ENCODE measurements around the gene SMIM27.
"Not testable (repeated sequence)": the region's sequence is repeated elsewhere in the genome, so short reads cannot be mapped to it uniquely, and the experiment has no call there.

Gene SMIM27

DNA sequence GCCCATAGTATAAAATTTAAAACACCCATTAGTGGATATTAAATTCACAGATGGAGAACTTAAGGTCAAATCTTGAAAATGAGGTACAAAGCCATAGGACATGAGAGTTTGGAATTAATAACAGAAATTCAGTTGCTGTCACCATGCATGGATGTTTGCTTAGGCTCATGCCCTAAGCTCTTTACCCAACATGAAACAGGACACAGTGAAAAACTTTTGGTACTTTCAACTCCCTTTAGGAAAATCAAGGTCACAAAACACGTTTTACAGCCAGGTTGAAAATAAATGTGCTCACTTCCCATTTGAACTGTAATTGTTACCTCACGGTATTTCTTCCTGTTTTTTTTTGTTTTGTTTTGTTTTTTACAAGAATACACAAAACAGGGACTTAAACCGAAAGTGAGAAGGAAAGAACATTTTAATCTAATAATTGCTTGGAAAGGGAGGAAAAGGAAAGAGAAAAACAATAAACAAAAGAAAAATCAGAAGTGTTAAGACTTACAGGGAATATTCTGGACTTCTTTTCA is 6.3 kb downstream of the SMIM27 start:
- no peak for DNase-seq

DNA sequence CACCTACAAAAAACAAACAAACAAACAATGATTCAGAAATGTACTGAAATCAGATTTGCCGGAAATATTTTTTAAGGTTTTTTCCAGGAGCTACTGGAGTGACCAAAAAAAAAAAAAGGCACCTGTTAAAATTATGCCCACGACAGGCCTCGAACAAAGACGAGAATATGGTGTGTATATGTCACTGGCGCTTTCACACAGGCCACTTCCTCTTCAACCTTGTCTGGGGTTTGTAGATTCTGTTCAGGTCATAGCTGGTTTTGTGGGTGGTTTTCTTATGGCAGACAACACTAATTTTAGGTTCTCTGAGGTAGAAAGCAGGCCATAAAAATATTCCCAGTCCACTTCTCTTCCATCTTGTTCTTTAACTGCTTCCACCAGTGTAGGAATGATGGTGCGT is 13.8 kb downstream of the SMIM27 start:
- no peak for DNase-seq

- no peak for DNase-seq
Measured at GRCh38 chr9:32566770-32567169, 14.6 kb downstream of the SMIM27 start.

DNA sequence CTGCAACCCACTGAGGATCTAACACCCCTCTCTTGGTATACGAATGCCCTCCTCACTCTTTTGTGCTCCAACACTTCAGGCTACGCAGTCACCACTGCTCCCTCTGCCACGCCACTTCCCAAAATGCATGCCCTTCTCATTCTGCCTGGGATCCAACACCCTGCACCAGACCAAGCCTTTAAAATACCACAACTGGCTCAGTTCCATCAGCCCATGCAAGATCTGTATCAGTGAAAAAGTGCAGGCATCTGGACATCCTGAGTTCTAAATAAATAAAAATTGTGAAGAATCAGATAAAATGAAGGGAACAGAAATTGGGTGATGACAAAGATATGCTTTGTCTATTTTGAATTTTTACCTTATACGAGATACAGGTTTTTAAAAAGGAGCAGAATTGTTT is 18.1 kb downstream of the SMIM27 start:
- no peak for DNase-seq

DNA sequence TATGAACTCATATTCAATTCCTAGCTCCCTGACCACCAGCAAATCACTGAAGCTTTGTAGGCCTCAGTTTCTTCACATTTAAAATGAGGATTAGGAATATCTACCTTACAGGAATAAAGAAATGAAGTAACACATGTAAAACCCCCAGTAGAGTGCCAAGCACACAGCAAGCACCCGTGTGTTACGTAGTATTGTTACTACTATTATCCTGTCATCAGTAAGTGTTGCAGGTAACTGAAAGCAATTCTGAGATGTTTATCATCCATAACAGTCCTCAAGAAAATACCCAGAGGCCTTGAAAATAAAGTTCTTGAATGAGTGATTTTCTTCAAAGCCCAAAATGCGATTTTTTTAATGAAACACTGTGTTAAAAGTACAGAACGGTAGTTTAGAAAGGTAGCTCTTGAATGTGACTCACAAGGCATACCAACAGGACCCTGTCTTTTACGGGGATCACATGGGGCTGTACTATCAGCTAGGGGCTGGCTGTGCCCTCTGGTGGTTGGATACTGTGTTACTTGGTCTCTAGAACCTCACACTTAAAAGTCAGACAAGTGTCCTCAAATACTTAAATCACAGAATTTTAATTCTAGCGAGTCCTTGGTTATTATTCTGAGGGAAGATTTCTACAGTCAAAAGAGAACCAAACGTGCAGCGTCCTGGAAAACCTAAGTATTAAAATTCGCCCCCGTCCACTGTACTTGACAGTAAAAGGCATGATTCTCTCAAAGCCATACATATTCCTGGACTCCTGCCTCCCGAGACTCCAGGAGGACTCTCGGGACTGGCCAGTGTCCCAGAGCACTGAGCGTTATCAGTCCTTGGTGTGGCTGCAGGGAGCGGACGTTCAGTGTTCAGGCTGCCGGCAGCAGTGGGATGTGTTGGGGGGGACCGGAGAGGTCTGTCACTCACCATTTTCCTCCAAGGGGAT is 20.1 kb downstream of the SMIM27 start:
- DNase-seq = peak; percentile 75

GRCh38 chr9:32572900-32573523 is 20.9 kb downstream of the SMIM27 start, which contains the start of gene NDUFB6:
Gene NDUFB6, minus strand, starts transcription at chr9:32573159. Its CDS starts 99 bp downstream, at chr9:32573060.
- DNase-seq = peak; percentile 97

GRCh38 chr9:32573821-32574220 is 21.7 kb downstream of the SMIM27 start:
- no peak for DNase-seq

DNA sequence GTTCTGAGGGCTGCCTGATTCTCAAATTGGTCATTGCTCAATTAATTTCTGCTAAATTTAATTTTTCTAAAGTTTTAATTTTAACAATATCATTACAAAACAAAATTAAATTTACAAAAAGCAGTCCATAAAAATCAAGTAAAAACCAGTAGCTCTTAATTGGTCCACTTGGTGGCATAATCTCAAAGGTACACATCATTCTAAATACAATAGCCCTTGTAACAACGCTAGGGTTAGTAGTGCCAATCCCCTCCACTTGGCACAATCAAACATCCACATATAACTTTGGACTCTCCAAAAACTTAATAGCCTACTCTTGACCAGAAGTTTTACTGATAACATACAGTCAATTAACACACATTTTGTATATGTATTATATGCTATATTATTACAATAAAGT is 22.7 kb downstream of the SMIM27 start:
- no peak for DNase-seq

DNA sequence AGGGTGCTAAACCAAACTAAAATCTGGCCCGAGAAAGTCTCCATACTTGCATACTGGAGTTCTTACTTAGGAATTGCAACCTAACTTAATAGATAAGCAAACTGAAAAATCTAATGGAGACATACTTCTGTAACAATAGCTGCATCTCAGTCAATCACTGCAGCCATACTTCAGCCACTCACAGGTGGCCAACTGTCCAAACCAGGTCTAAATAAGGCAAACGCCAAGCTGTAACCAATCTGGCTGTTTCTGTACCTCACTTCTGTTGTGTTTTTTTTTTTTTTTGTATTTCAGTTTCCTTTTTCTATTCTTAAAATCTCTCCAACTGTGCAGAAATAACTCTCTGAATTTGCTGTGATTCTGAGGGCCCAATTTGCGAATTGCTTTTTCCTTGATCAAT is 25.2 kb downstream of the SMIM27 start:
- DNase-seq = no peak

- DNase-seq = no peak
Measured at GRCh38 chr9:32578976-32579375, 26.8 kb downstream of the SMIM27 start.

GRCh38 chr9:32579706-32580331 is 27.7 kb downstream of the SMIM27 start:
- DNase-seq = peak; percentile 91

DNA sequence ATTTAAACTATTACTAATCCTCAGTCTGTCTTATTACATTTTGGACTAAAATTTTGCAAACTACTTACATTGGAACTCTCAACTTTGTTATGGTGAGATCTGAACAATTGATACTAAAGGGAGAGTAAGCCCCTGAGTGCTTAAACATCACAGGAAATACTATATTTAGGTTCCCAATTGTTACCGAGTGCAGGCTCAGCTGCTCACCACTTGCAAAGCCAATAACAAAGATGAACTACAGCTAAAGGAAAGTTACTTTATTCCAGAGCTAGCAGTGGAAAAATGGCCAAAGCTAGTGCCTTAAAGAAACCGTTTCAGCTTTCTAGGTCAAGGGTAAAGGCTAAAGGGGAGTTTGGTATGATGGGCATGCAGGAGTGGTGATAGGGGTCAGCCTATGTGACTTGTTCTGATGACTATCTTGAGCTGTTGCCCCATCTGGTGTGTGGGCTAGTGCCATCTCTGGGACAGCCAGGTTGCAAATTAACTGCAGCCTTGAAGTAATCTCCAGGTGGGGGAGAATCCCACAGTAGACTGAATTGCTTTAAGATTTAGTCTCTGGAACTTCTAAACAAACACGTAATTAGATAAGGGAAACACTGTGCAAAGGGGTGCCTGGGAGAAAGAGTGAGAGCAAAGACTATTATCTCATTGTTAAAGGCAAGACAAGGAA is 28.6 kb downstream of the SMIM27 start:
- DNase-seq = no peak

DNA sequence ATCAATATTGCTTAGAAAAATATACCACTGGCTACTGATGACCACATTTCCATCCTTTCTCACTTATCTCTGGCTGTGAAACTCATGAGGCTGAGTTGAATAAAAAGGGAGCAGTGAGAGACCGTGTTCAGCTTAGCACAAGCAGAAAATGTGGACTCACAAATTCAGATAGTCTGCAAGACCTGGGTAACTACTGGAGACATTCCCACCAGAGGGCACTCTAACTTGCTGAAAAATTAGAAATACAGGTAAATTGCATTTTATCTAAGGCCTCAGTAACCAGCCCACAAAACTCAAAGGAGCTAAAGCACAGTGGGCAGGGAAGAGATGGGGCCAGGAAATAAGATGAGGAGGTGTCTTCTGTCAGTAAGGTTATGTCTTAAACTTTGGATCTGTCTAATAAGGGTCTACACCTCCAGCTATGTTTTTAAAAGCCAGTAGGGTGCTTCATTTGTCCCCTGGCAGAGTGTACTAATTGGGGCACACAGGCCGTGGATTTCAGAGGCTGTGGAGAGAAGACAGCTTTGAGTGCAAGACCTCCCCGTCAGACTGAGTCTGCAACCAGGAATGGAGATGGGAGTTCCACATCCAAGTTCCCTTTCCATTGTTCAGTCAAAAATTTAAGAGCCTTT is 29.5 kb downstream of the SMIM27 start:
- DNase-seq = no peak

GRCh38 chr9:32584784-32585183 is 32.7 kb downstream of the SMIM27 start:
- no peak for DNase-seq

DNA sequence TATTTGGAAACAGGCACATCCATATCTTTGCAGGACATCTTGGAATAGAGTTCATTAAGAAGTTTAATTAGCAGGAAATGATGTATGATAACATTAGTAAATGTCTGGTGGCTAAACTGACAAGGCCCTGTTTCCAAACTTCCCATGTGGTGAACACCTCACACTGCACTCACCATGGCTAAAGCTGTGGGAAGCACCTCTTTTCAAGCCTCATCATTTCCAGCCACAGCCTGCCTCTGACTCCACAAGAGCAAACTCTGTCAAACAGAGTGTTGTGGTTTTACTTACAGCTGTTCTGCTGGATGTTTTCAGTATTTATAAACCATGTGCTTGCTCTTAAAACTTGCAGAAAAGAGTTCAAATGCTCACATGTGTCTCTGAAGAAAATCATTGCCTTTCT is 35.8 kb downstream of the SMIM27 start:
- DNase-seq = no peak

GRCh38 chr9:32589083-32589723 is 37.1 kb downstream of the SMIM27 start:
- DNase-seq = no peak

- no peak for DNase-seq
Measured at GRCh38 chr9:32590476-32590875, 38.3 kb downstream of the SMIM27 start.

DNA sequence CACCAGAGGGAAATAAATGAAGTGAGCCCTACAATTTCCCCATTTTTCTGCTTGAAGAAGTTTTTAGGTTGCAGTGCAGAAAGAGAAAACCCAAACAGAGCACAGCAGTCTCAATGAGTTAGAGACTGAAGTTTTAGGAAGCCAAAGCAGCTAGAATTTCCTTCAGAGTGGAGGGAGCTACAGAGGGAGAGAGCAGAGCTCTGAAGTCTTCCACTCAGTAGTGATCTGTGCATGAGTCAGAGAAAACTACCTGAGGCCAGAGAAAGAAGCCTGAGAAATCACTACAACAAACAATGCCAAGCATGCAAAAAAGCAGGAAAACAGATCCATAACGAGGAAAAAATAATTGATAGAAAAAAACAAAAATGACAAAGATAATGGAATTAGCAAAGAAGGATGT is 38.8 kb downstream of the SMIM27 start:
- no peak for DNase-seq

DNA sequence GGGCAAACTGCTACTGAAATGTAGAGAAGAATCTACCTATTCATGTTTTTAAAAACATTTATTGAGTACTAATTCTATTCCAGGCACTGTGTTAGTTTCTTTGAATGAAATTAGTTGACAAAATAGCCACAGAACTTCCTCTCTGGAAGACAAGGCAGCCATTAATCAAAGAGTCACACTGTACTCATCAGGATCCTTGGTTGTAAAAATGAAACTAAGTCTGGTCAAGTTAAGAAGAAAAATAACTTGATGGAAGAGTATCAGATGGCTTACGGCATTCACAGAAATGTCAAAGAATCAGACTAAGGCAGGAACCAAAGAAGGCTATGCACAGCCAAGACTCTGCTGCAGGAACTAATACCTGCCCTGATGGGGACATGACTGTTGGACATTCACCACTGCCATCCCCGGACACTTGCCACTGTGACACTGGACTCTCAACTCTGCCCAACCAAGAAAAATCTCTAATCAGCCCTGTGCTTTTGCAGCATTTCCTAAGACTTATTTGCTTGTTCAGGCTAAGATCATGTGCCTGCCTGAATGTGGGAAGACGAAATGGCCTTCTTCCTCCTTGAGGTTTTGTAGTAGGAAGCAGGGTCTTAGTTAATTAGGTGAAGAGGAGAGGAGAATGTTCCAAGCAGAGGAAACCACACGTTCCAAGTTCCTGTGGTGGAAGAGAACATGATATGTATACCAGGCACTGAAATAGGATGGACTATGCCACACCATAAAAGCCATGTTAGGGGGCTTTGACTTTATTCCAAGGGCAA is 44.2 kb downstream of the SMIM27 start:
- no peak for DNase-seq

GRCh38 chr9:32596936-32597335 is 44.8 kb downstream of the SMIM27 start:
- DNase-seq = no peak

DNA sequence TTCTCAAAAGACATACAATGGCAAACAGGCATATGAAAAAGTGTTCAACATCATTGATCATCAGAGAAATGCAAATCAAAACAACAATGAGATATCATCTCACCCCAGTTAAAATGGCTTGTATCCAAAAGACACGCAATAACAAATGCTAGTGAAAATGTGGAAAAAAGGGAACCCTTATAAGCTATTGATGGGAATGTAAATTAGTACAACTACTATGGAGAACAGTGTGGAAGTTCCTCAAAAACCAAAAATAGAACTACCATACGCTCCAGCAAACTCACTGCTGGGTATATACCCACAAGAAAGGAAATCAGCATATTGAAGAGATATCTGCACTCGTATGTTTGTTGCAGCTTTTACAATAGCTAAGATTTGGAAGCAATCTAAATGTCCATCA is 46.9 kb downstream of the SMIM27 start:
- DNase-seq = not testable (repeated sequence)
